Chondrocyte (in vitro differentiated cells): ENCODE measurements around the gene MRPL20. TPM values are rescaled to one million over a fixed set of nuclear protein-coding genes. Genes with fewer than 3 reads are reported as not detected.
A peak's percentile ranks its signal among the peaks of the same experiment; 100 is the strongest.
"Not testable (repeated sequence)": the region's sequence is repeated elsewhere in the genome, so short reads cannot be mapped to it uniquely, and the experiment has no call there.

ENCODE experiments used
- DNase-seq: peaks from one replicate; pipeline ENCODE4 v3.0.0; 2021; ENCODE audit warnings: mixed read lengths, low spot score
- H3K27ac Mint-ChIP-seq: one replicate; pipeline ENCODE4 v1.8.0; 2021; ENCODE audit warnings: mild to moderate bottlenecking, moderate library complexity, mixed read lengths; ENCODE audit not compliant: unreplicated experiment
- H3K27me3 Mint-ChIP-seq: 2 replicates; pipeline ENCODE4 v1.8.0; 2021; ENCODE audit warnings: low read depth, mixed read lengths
- H3K36me3 Mint-ChIP-seq: 2 replicates; pipeline ENCODE4 v1.8.0; 2021; ENCODE audit warnings: low read depth, mixed read lengths
- H3K4me1 Mint-ChIP-seq: 2 replicates; pipeline ENCODE4 v1.8.0; 2021; ENCODE audit warnings: low read depth, mild to moderate bottlenecking, mixed read lengths
- H3K4me3 Mint-ChIP-seq: one replicate; pipeline ENCODE4 v1.8.0; 2021; ENCODE audit warnings: mild to moderate bottlenecking, moderate library complexity, mixed read lengths; ENCODE audit not compliant: unreplicated experiment
- H3K9me3 Mint-ChIP-seq: 2 replicates; pipeline ENCODE4 v1.8.0; 2021; ENCODE audit warnings: low read depth, mixed read lengths
- CTCF ChIP-seq: fragments of 200-600 bp; sonication (generic); IDR thresholded peaks from 2 replicates; pipeline ENCODE4 v1.5.0; 2021; ENCODE audit warnings: antibody characterized with exemption, mild to moderate bottlenecking, moderate library complexity
- total RNA-seq: library from RNA; stranded (reverse); gene quantifications from 3 replicates; pipeline ENCODE4 v1.2.1, GENCODE V29; 2021

Gene MRPL20
- total RNA-seq, 1 donor from 2014 or later: 75.7 TPM

GRCh38 chr1:1431845-1432273, 24.8 kb upstream of the MRPL20 start:
- no peaks in the 10 kb centered on the region for H3K36me3 Mint-ChIP-seq
- no peak overlapping the region for H3K4me3 Mint-ChIP-seq
- no peaks in the 10 kb centered on the region for H3K9me3 Mint-ChIP-seq
- TF ChIP-seq CTCF: no peak
- peak; percentile 86 for DNase-seq
- peak overlapping the region; percentile 75 for H3K27ac Mint-ChIP-seq
- H3K4me1 Mint-ChIP-seq: peaks cover 43% of the 10 kb centered on the region
- no peaks in the 10 kb centered on the region for H3K27me3 Mint-ChIP-seq

GRCh38 chr1:1430992-1431844, 24.1 kb upstream of the MRPL20 start:
- Mint-ChIP-seq H3K27ac (peak overlapping the region; percentile 36), H3K4me1 (peaks cover 43% of the 10 kb centered on the region), H3K36me3 (no peaks in the 10 kb centered on the region), H3K27me3 (no peaks in the 10 kb centered on the region), H3K4me3 (no peak overlapping the region), H3K9me3 (no peaks in the 10 kb centered on the region)
- no peak for TF ChIP-seq CTCF
- DNase-seq: no peak

GRCh38 chr1:1430114-1430982, 23.3 kb upstream of the MRPL20 start:
- peak; percentile 93 for DNase-seq
- Mint-ChIP-seq H3K4me1 (peaks cover 43% of the 10 kb centered on the region), H3K27ac (peak overlapping the region; percentile 90)

GRCh38 chr1:1429671-1430073, 22.6 kb upstream of the MRPL20 start:
- no peaks in the 10 kb centered on the region for H3K9me3 Mint-ChIP-seq
- H3K27ac Mint-ChIP-seq: peak overlapping the region; percentile 90
- DNase-seq: no peak
- peaks cover 39% of the 10 kb centered on the region for H3K4me1 Mint-ChIP-seq
- no peaks in the 10 kb centered on the region for H3K36me3 Mint-ChIP-seq
- no peak for TF ChIP-seq CTCF
- no peaks in the 10 kb centered on the region for H3K27me3 Mint-ChIP-seq
- no peak overlapping the region for H3K4me3 Mint-ChIP-seq

More at GRCh38 chr1:1430114-1430982, 23.3 kb upstream of the MRPL20 start:
- TF ChIP-seq CTCF: peak; percentile 53
- Mint-ChIP-seq H3K9me3 (no peaks in the 10 kb centered on the region), H3K27me3 (no peaks in the 10 kb centered on the region), H3K4me3 (no peak overlapping the region), H3K36me3 (no peaks in the 10 kb centered on the region)

GRCh38 chr1:1428967-1429366, 21.9 kb upstream of the MRPL20 start:
- not testable (repeated sequence) for H3K36me3 Mint-ChIP-seq, H3K27me3 Mint-ChIP-seq, H3K9me3 Mint-ChIP-seq, H3K27ac Mint-ChIP-seq, H3K4me3 Mint-ChIP-seq, DNase-seq
- H3K4me1 Mint-ChIP-seq: peaks cover 36% of the 10 kb centered on the region
